GM21576 (cell line): ENCODE results near the gene MED16.

Experiments
- ATAC-seq: cut with Tn5 transposase; IDR thresholded peaks from one replicate; pipeline ENCODE4 v1.9.1; 2021; ENCODE audit warnings: mild to moderate bottlenecking, moderate library complexity; ENCODE audit not compliant: unreplicated experiment

MED16 gene

GRCh38 chr19:875265-875879, 17.6 kb downstream of the MED16 start:
- ATAC-seq = no peak

GRCh38 chr19:873561-874041, 19.4 kb downstream of the MED16 start:
- ATAC-seq = no peak

GRCh38 chr19:873084-873483, 19.9 kb downstream of the MED16 start:
- no peak for ATAC-seq

- peak; percentile 43 for ATAC-seq
Measured at GRCh38 chr19:872266-872951, 20.6 kb downstream of the MED16 start.

- ATAC-seq = no peak
Measured at GRCh38 chr19:871446-872265, 21.3 kb downstream of the MED16 start.

GRCh38 chr19:870963-871401, 22.0 kb downstream of the MED16 start:
- no peak for ATAC-seq

- ATAC-seq = no peak
Measured at GRCh38 chr19:870314-870713, 22.7 kb downstream of the MED16 start.

GRCh38 chr19:869245-870177, 23.5 kb downstream of the MED16 start:
- ATAC-seq = no peak

GRCh38 chr19:868458-869244, 24.3 kb downstream of the MED16 start:
- ATAC-seq = no peak

- ATAC-seq = no peak
Measured at GRCh38 chr19:867855-868457, 25.0 kb downstream of the MED16 start.

- no peak for ATAC-seq
Measured at GRCh38 chr19:867301-867793, 25.6 kb downstream of the MED16 start.

- no peak for ATAC-seq
Measured at GRCh38 chr19:866769-867300, 26.2 kb downstream of the MED16 start.

GRCh38 chr19:863315-863620, 29.7 kb downstream of the MED16 start:
- no peak for ATAC-seq

GRCh38 chr19:862581-863314, 30.2 kb downstream of the MED16 start:
- no peak for ATAC-seq

GRCh38 chr19:861756-862580, 31.0 kb downstream of the MED16 start:
- no peak for ATAC-seq

- no peak for ATAC-seq
Measured at GRCh38 chr19:861141-861755, 31.7 kb downstream of the MED16 start.
